ENCODE results near the gene CAPN2. TPM values are rescaled to one million over a fixed set of nuclear protein-coding genes. Genes with fewer than 3 reads are reported as not detected.

The CAPN2 gene
- total and polyA plus RNA-seq, 9 donors = 70.6 to 267 (median 171) TPM

DNA sequence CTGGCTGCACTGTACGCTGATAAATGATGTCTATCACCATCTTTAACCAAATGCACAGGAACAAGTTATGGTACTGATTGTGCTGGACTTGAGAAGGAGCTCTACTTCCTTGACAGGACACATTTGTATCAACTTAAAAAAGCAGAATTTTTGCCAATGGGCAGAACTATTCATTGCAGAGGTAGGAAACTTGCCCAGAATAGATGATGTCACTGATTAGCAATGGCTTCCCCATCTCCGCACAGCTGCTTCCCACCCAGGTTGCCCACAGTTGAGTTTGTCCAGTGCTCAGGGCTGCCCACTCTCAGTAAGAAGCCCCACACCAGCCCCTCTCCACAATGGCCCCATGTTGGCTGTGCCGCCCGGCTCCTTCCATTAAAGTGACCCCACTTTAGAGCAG is 33.4 kb downstream of the CAPN2 start:
- no peaks in the 10 kb centered on the region for H3K27me3 ChIP-seq
- DNase-seq = no peak
- TF ChIP-seq POLR2A (IDR thresholded peaks at IDR 0.05) (no peak), EP300 (IDR thresholded peaks at IDR 0.05) (no peak)
- TF ChIP-seq, protein P1, sequence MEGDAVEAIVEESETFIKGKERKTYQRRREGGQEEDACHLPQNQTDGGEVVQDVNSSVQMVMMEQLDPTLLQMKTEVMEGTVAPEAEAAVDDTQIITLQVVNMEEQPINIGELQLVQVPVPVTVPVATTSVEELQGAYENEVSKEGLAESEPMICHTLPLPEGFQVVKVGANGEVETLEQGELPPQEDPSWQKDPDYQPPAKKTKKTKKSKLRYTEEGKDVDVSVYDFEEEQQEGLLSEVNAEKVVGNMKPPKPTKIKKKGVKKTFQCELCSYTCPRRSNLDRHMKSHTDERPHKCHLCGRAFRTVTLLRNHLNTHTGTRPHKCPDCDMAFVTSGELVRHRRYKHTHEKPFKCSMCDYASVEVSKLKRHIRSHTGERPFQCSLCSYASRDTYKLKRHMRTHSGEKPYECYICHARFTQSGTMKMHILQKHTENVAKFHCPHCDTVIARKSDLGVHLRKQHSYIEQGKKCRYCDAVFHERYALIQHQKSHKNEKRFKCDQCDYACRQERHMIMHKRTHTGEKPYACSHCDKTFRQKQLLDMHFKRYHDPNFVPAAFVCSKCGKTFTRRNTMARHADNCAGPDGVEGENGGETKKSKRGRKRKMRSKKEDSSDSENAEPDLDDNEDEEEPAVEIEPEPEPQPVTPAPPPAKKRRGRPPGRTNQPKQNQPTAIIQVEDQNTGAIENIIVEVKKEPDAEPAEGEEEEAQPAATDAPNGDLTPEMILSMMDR (IDR thresholded peaks at IDR 0.05) = no peak
- intact Hi-C loops (cut with DNase I) = loop anchor here in 1 of 4 donors (5.0 kb wide), 1 partner anchor 48 kb away; no protein-coding TSS in a partner anchor
- WGBS, 3 donors = 89 to 94% (median 91%) methylated on average over 4 of the region's 4 CpGs
- H3K27ac ChIP-seq = no peak overlapping the region
- H3K36me3 ChIP-seq = no peaks in the 10 kb centered on the region
- H3K4me3 ChIP-seq = no peak overlapping the region
- H3K9me3 ChIP-seq = no peaks in the 10 kb centered on the region
- H3K4me1 ChIP-seq (ENCODE audit: insufficient read depth) = peaks cover 5% of the 10 kb centered on the region

GRCh38 chr1:223747838-223748335 is 35.5 kb downstream of the CAPN2 start:
- Histone ChIP-seq H3K36me3 (no peaks in the 10 kb centered on the region), H3K4me3 (no peak overlapping the region), H3K4me1 (ENCODE audit: insufficient read depth) (peaks cover 5% of the 10 kb centered on the region), H3K27me3 (no peaks in the 10 kb centered on the region), H3K9me3 (no peaks in the 10 kb centered on the region), H3K27ac (peak overlapping the region in 1 of 2 donors; percentile 63)
- TF ChIP-seq EP300 (IDR thresholded peaks at IDR 0.05) (no peak), POLR2A (IDR thresholded peaks at IDR 0.05) (no peak)
- TF ChIP-seq, protein P1 (IDR thresholded peaks at IDR 0.05) = no peak
- intact Hi-C loops (cut with DNase I) = loop anchor here (2.0 to 5.0 kb wide), 4 partner anchors 35 to 51 kb away; partner anchors contain the start of gene CAPN2 (in 3 of the 4)
- WGBS, 3 donors = 1 to 5% (median 3%) methylated on average over 4 of the region's 4 CpGs
- peak; percentile 62 to 80 (median 74) for DNase-seq

- 7 to 22% (median 7%) methylated on average over 14 to 18 of the region's 18 CpGs for WGBS, 3 donors
- no peaks in the 10 kb centered on the region for H3K36me3 ChIP-seq
- H3K4me1 ChIP-seq (ENCODE audit: insufficient read depth) = peaks cover 5% of the 10 kb centered on the region
- no peaks in the 10 kb centered on the region for H3K27me3 ChIP-seq
- intact Hi-C loops (cut with DNase I) = loop anchor here (2.0 to 5.0 kb wide), 4 partner anchors 36 to 51 kb away; partner anchors contain the start of gene CAPN2 (in 3 of the 4)
- DNase-seq = peak in 4 of 5 donors; percentile 37 to 60 (median 46)
- H3K4me3 ChIP-seq = peak overlapping the region; percentile 48
- peak overlapping the region; percentile 4 to 63 for H3K27ac ChIP-seq
- TF ChIP-seq, protein P1 (IDR thresholded peaks at IDR 0.05) = no peak
- no peak for TF ChIP-seq POLR2A (IDR thresholded peaks at IDR 0.05)
- no peak for TF ChIP-seq EP300 (IDR thresholded peaks at IDR 0.05)
- H3K9me3 ChIP-seq = no peaks in the 10 kb centered on the region
These were observed 36.0 kb downstream of the CAPN2 start for GRCh38 chr1:223748405-223748772.

DNA sequence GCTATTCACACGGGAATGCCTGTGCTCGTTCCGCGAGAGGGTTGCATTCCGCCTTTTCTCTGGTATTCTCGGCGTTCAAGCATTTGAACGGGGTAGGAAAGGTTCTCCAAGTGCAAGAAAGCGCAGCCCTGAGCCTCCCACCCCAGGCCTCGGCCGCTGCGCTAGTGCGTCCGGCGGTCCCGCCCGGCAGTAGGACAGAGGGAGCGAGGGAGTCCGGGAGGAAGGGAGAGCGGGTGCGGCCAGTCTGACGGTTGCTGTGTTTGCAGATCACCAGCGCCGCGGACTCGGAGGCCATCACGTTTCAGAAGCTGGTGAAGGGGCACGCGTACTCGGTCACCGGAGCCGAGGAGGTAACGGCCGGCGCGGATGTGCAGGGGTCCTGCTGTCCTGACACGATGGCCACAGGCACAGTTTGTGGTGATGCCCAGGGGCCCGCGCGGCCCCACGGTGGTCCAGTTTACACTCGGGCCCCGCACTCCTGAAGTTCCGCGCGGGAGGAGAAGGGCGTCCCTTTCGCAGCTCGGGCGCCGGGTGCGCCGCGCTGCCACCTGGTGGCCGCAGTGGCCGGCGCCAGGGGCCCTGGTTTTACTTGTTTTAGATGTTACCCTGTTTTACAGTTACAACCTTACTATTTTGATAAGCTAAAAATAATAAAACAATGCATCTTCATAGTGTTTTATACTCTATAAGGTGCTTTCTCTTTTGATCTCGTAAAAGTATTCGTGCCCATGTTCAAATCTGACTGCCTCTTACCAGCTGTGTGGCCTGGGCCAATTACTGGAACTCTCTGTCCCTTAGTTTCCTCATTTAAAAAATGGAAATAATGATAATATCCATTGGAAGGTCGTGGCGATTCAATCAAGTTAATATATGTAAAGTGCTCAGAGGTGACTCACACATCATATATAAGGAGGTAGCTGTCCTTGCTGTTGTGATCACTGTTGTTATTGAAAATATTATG is 36.7 kb downstream of the CAPN2 start:
- WGBS, 3 donors = 3 to 7% (median 3%) methylated on average over 54 to 61 of the region's 61 CpGs
- intact Hi-C loops (cut with DNase I) = loop anchor here (2.0 to 5.0 kb wide), 4 partner anchors 36 to 52 kb away; partner anchors contain the start of gene CAPN2 (in 3 of the 4)
- no peaks in the 10 kb centered on the region for H3K36me3 ChIP-seq
- no peaks in the 10 kb centered on the region for H3K9me3 ChIP-seq
- no peaks in the 10 kb centered on the region for H3K27me3 ChIP-seq
- H3K4me3 ChIP-seq = peak overlapping the region; percentile 48
- peak overlapping the region; percentile 4 to 63 for H3K27ac ChIP-seq
- peaks cover 5% of the 10 kb centered on the region for H3K4me1 ChIP-seq (ENCODE audit: insufficient read depth)
- peak; percentile 60 to 82 (median 74) for DNase-seq
- TF ChIP-seq POLR2A (IDR thresholded peaks at IDR 0.05) = no peak
- TF ChIP-seq, protein P1 (IDR thresholded peaks at IDR 0.05) = peak; percentile 88 to 92 (median 92)
- no peak for TF ChIP-seq EP300 (IDR thresholded peaks at IDR 0.05)
